Measurements from ENCODE around the gene PITRM1. TPM values are rescaled to one million over a fixed set of nuclear protein-coding genes. Genes with fewer than 3 reads are reported as not detected.

PITRM1 gene, protein sequence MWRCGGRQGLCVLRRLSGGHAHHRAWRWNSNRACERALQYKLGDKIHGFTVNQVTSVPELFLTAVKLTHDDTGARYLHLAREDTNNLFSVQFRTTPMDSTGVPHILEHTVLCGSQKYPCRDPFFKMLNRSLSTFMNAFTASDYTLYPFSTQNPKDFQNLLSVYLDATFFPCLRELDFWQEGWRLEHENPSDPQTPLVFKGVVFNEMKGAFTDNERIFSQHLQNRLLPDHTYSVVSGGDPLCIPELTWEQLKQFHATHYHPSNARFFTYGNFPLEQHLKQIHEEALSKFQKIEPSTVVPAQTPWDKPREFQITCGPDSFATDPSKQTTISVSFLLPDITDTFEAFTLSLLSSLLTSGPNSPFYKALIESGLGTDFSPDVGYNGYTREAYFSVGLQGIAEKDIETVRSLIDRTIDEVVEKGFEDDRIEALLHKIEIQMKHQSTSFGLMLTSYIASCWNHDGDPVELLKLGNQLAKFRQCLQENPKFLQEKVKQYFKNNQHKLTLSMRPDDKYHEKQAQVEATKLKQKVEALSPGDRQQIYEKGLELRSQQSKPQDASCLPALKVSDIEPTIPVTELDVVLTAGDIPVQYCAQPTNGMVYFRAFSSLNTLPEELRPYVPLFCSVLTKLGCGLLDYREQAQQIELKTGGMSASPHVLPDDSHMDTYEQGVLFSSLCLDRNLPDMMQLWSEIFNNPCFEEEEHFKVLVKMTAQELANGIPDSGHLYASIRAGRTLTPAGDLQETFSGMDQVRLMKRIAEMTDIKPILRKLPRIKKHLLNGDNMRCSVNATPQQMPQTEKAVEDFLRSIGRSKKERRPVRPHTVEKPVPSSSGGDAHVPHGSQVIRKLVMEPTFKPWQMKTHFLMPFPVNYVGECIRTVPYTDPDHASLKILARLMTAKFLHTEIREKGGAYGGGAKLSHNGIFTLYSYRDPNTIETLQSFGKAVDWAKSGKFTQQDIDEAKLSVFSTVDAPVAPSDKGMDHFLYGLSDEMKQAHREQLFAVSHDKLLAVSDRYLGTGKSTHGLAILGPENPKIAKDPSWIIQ
- total RNA-seq: 38.2 and 64.3 TPM in 2 replicates

GRCh38 chr10:3172446-3173170 lies at the start of gene PITRM1:
PITRM1 (minus strand) TSS chr10:3172782; CDS start chr10:3172772, 10 bp downstream.

Other genes starting within 250 kb of the PITRM1 start
- gene PFKP, start 105.2 kb downstream of the PITRM1 start, total RNA-seq: 153 and 176 TPM in 2 replicates